Naive B cell (primary cell): ENCODE results near the gene TMSB15A. TPM values are rescaled to one million over a fixed set of nuclear protein-coding genes. Genes with fewer than 3 reads are reported as not detected.
"Not testable (repeated sequence)": the region's sequence is repeated elsewhere in the genome, so short reads cannot be mapped to it uniquely, and the experiment has no call there.

Source experiments
- ATAC-seq, 2 donors: fragments of 150-1000 bp; cut with Tn5 transposase; 2 replicates each; pipeline ENCODE4 v1.10.0; 2021; ENCODE audit warnings: low read depth in 2 of 2, mild to moderate bottlenecking in 2 of 2, moderate library complexity in 2 of 2
- DNase-seq: peaks from one replicate; pipeline ENCODE4 v3.0.0; 2022
- H3K27ac Mint-ChIP-seq, 6 donors: one replicate each; pipeline ENCODE4 v1.8.0; 2020 to 2022; ENCODE audit warnings: mild to moderate bottlenecking in 6 of 6, mixed read lengths in 6 of 6, moderate library complexity in 5 of 6, inconsistent platforms in 2 of 6
- H3K27me3 Mint-ChIP-seq, 3 donors: one replicate each; pipeline ENCODE4 v1.8.0; 2021 to 2022; ENCODE audit warnings: mixed read lengths in 3 of 3, mild to moderate bottlenecking in 1 of 3
- H3K36me3 Mint-ChIP-seq, 2 donors: one replicate each; pipeline ENCODE4 v1.8.0; 2020 to 2022; ENCODE audit warnings: mixed read lengths in 2 of 2, inconsistent platforms in 1 of 2, mild to moderate bottlenecking in 1 of 2
- H3K4me1 Mint-ChIP-seq, 3 donors: one replicate each; pipeline ENCODE4 v1.8.0; 2020 to 2022; ENCODE audit warnings: mixed read lengths in 3 of 3, inconsistent platforms in 1 of 3, mild to moderate bottlenecking in 1 of 3, moderate library complexity in 1 of 3
- H3K4me3 Mint-ChIP-seq, 8 donors: one replicate each; pipeline ENCODE4 v1.8.0; 2020 to 2022; ENCODE audit warnings: mild to moderate bottlenecking in 8 of 8, mixed read lengths in 8 of 8, moderate library complexity in 8 of 8, inconsistent platforms in 2 of 8
- H3K9me3 Mint-ChIP-seq, 7 donors: one replicate each; pipeline ENCODE4 v1.8.0; 2020 to 2022; ENCODE audit warnings: mixed read lengths in 7 of 7, mild to moderate bottlenecking in 5 of 7, inconsistent platforms in 2 of 7, moderate library complexity in 1 of 7
- polyA plus RNA-seq, 6 donors: library from polyadenylated mRNA; unstranded; fragments of 300-500 nt; fragmentation: Illumina TruSeq; gene quantifications; one replicate each; pipeline ENCODE4 v1.2.3, GENCODE V29; 2021; ENCODE audit warnings: low read depth in 6 of 6

TMSB15A gene
- not detected for polyA plus RNA-seq

DNA sequence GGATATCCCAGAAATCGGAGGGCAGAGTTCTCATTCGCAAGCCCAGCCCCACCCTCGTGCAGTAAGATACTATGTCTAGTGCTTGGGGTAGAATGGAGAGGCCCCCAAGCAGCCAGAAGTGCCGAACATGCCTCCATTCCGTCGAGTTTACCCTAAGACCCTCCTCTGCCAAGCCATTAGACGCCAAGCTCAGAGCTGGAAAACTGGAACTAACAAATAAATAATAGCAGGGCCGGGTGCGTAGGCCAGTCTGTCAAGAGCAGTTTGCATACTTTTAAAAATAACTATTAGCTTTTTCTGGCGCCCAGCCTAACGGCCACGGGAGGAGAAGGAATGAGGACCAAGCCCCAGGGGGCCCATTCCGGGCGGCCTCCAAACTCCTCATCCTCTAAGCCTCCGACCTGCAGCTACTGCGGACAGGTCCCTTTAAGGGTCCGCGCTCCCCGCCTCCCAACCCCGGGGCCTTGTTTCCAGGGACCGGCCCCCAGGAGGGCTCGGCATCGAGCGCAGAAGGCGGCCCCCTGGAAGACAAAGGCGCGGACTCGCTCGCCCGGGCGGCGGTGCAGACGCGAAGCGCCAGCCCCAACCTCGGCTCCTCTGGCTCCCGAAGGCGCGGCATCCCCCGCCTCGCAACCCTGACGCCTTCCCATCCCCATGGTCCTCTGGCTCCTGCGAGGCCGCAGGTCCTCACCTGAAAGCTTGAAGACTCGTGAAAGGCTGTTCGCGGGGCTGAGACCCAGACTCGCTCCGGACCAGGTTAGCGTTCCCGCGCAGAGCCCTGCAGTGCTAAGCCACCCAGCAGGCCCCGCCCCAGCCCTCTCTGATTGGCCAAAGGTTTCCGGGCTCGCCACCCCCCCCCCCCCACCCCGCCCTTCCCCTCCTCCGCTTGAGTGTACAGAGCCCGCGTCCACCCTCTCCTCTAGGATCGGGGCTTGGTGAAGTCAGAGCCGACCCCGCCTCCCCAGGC is at the start of gene TMSB15A:
Gene TMSB15A, minus strand, starts transcription at position 765 of the 967 bp plus-strand sequence.
- ATAC-seq (peak; percentile 72 to 77), DNase-seq (peak; percentile 26)
- H3K4me1 Mint-ChIP-seq = peaks cover 0 to 6% (median 6%) of the 10 kb centered on the region in 3 donors

GRCh38 chrX:102560423-102561068 is 44.0 kb upstream of the TMSB15A start:
- ATAC-seq = no peak
- no peak for DNase-seq

More for the DNA sequence above, at the start of gene TMSB15A:
- H3K9me3 Mint-ChIP-seq = peaks cover 0 to 10% (median 0%) of the 10 kb centered on the region in 7 donors
- peak within 1 kb of the TSS in 1 of 6 donors; percentile 52 for H3K27ac Mint-ChIP-seq
- H3K4me3 Mint-ChIP-seq = peak within 1 kb of the TSS; percentile 48 to 89 (median 84)
- peaks cover 0 to 5% of the 10 kb centered on the region in 2 donors for H3K36me3 Mint-ChIP-seq
- peaks cover 21 to 36% (median 27%) of the 10 kb centered on the region in 3 donors for H3K27me3 Mint-ChIP-seq

DNA sequence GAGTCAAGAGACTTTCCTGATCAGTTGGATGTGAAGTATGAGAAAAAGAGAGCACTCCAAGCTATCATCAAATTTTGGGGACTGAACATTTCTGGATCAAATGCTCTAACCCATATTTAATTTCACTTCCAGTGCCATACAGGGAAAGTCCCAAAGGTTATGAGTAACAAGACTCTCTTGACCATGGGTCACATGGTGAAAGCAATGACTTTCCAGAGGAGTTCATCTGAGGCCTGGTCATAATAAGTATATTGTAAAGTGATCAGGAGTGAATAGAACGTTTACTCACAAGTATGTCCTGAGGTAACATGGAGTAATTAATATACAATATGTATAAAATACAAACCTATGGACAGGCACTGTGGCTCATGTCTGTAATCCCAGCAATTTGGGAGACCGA is 42.1 kb upstream of the TMSB15A start:
- no peaks in the 10 kb centered on the region for H3K9me3 Mint-ChIP-seq
- peaks cover 0 to 3% (median 0%) of the 10 kb centered on the region in 3 donors for H3K27me3 Mint-ChIP-seq
- no peak overlapping the region for H3K27ac Mint-ChIP-seq
- DNase-seq = no peak
- H3K4me3 Mint-ChIP-seq = no peak overlapping the region
- H3K4me1 Mint-ChIP-seq = no peaks in the 10 kb centered on the region
- no peak for ATAC-seq
- H3K36me3 Mint-ChIP-seq = no peaks in the 10 kb centered on the region

More at GRCh38 chrX:102560423-102561068, 44.0 kb upstream of the TMSB15A start:
- no peak overlapping the region for H3K27ac Mint-ChIP-seq
- H3K4me3 Mint-ChIP-seq = no peak overlapping the region
- H3K9me3 Mint-ChIP-seq = no peaks in the 10 kb centered on the region
- no peaks in the 10 kb centered on the region for H3K36me3 Mint-ChIP-seq
- H3K4me1 Mint-ChIP-seq = no peaks in the 10 kb centered on the region
- H3K27me3 Mint-ChIP-seq = peaks cover 0 to 6% (median 4%) of the 10 kb centered on the region in 3 donors

GRCh38 chrX:102548231-102548630 is 31.7 kb upstream of the TMSB15A start:
- no peak for ATAC-seq
- Mint-ChIP-seq H3K4me1 (peaks cover 3 to 8% (median 4%) of the 10 kb centered on the region in 3 donors), H3K36me3 (no peaks in the 10 kb centered on the region), H3K9me3 (peaks cover 0 to 4% (median 0%) of the 10 kb centered on the region in 7 donors), H3K27me3 (peaks cover 11 to 23% (median 17%) of the 10 kb centered on the region in 3 donors), H3K27ac (no peak overlapping the region), H3K4me3 (no peak overlapping the region)
- DNase-seq = no peak

DNA sequence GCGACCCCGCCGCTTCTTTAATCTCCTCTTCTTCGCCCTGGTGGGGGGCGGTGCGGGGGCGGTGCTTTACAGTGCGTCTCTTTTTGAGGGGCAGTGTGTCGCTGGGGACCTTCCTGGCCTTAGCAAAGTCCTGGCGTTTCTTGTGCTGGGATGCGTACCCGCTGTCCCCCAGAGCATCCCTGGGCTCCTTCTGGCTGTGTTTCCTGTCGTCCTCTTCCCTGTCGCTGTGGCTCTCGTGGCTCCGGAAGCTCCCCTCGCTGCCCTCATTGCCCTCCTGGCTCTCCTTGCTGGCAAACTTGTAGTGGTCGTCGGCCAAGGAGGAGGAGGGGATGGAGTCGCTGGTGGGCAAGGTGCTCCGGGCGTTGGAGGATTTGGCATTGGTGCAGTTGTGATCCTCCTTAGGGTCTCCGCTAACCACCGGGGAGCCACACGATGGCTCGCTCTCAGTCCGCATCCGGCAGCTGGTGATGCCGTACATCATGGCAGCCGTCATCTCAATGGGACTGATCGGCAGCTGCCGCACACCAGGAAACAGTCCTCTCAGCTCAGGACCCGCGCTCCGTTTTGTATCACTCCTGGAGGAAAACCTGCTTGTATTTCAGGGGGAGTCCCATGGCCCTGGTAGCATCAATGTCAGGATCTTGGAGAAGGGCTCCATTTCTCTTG is 30.4 kb upstream of the TMSB15A start:
- Mint-ChIP-seq H3K9me3 (peaks cover 0 to 4% (median 0%) of the 10 kb centered on the region in 7 donors), H3K4me1 (peaks cover 3 to 8% (median 4%) of the 10 kb centered on the region in 3 donors), H3K27me3 (peaks cover 11 to 23% (median 17%) of the 10 kb centered on the region in 3 donors), H3K36me3 (no peaks in the 10 kb centered on the region), H3K4me3 (peak overlapping the region; percentile 55 to 83 (median 76)), H3K27ac (peak overlapping the region in 2 of 6 donors; percentile 56 to 60)
- ATAC-seq (no peak), DNase-seq (no peak)

GRCh38 chrX:102546175-102546574 is 29.6 kb upstream of the TMSB15A start:
- peaks cover 11 to 23% (median 17%) of the 10 kb centered on the region in 3 donors for H3K27me3 Mint-ChIP-seq
- not testable (repeated sequence) for H3K4me1 Mint-ChIP-seq, ATAC-seq, H3K36me3 Mint-ChIP-seq, H3K27ac Mint-ChIP-seq, DNase-seq, H3K9me3 Mint-ChIP-seq
- H3K4me3 Mint-ChIP-seq = peak overlapping the region in 2 of 8 donors; percentile 47 to 75

DNA sequence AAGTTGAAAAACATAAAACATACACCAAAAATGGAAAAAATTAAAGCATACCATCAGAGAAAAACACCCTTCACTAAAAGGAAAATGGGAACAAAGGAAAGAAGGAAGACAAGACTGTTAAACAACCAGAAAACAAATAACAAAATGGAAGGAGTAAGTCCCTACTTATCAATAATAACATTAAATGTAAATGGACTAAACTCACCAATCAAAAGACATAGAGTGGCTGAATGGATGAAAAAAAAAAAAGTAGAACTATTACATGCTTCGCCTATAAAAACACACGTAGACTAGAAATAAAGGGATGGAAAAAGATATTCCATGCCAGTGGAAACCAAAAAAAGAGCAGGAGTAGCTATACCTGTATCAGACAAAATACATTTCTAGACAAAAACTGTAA is 19.4 kb upstream of the TMSB15A start:
- Mint-ChIP-seq H3K27ac (no peak overlapping the region), H3K27me3 (peaks cover 5 to 27% (median 11%) of the 10 kb centered on the region in 3 donors), H3K9me3 (peaks cover 0 to 15% (median 5%) of the 10 kb centered on the region in 7 donors), H3K36me3 (no peaks in the 10 kb centered on the region), H3K4me3 (no peak overlapping the region), H3K4me1 (no peaks in the 10 kb centered on the region)
- DNase-seq (no peak), ATAC-seq (no peak)

GRCh38 chrX:102517326-102517725 is 787 bp upstream of the TMSB15A start:
- Mint-ChIP-seq H3K27me3 (peaks cover 21 to 36% (median 27%) of the 10 kb centered on the region in 3 donors), H3K4me3 (peak overlapping the region in 3 of 8 donors; percentile 17 to 70 (median 21)), H3K9me3 (peaks cover 0 to 10% (median 0%) of the 10 kb centered on the region in 7 donors), H3K4me1 (peaks cover 0 to 6% (median 6%) of the 10 kb centered on the region in 3 donors), H3K36me3 (peaks cover 0 to 5% of the 10 kb centered on the region in 2 donors), H3K27ac (no peak overlapping the region)
- ATAC-seq (no peak), DNase-seq (no peak)

DNA sequence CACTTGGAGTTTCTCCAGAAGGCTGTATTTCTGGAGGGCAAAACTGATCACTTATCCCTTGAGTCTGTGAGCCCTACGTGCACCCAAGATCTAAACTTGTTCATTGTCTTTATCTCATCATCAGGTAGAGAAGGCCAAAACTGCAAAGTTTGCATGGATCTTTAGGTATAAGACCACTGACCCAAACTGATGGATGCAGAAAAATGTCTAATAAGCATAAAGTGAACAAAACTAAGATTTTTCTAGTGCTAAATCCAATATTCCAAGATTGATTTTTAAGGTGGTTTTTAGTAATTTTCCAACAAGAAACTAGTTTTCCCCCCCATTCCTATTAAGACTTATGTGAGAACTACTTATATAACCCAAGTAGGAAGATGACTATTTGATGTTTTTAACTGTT is 2.0 kb downstream of the TMSB15A start:
- DNase-seq (no peak), ATAC-seq (no peak)
- Mint-ChIP-seq H3K9me3 (peaks cover 0 to 12% (median 0%) of the 10 kb centered on the region in 7 donors), H3K4me3 (no peak overlapping the region), H3K27me3 (peaks cover 27 to 36% (median 31%) of the 10 kb centered on the region in 3 donors), H3K27ac (no peak overlapping the region), H3K4me1 (peaks cover 0 to 6% (median 6%) of the 10 kb centered on the region in 3 donors), H3K36me3 (peaks cover 0 to 5% of the 10 kb centered on the region in 2 donors)

GRCh38 chrX:102498732-102499131 is 17.8 kb downstream of the TMSB15A start:
- DNase-seq = no peak
- H3K4me3 Mint-ChIP-seq = no peak overlapping the region
- peaks cover 5 to 19% (median 15%) of the 10 kb centered on the region in 3 donors for H3K27me3 Mint-ChIP-seq
- H3K9me3 Mint-ChIP-seq = peaks cover 0 to 25% (median 6%) of the 10 kb centered on the region in 7 donors
- H3K4me1 Mint-ChIP-seq = no peaks in the 10 kb centered on the region
- no peaks in the 10 kb centered on the region for H3K36me3 Mint-ChIP-seq
- H3K27ac Mint-ChIP-seq = no peak overlapping the region
- ATAC-seq = no peak

DNA sequence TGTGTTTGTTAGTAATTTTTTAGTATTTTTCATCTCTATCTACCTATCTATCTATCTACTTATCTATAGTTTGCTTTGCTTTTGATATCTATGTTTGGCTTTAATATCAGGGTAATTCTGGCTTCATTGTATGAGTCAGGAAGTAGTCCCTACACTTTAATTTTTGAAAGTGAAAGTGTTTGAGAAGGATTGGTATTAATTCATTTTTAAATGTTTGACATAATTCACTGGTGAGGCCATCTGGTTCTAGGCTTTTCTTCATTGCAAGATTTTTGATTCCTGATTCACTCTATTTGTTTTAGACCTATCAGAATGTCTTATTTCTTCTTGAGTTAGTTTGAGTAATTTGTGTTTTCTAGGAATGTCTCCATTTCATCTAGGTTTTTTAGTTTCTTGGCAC is 24.8 kb downstream of the TMSB15A start:
- H3K36me3 Mint-ChIP-seq = no peaks in the 10 kb centered on the region

GRCh38 chrX:102478765-102479164 is 37.8 kb downstream of the TMSB15A start:
- not testable (repeated sequence) for H3K9me3 Mint-ChIP-seq, H3K36me3 Mint-ChIP-seq, H3K4me1 Mint-ChIP-seq, H3K27ac Mint-ChIP-seq, H3K27me3 Mint-ChIP-seq, DNase-seq, H3K4me3 Mint-ChIP-seq, ATAC-seq

More for the DNA sequence above, 24.8 kb downstream of the TMSB15A start:
- ATAC-seq (no peak), DNase-seq (no peak)
- Mint-ChIP-seq H3K27ac (no peak overlapping the region), H3K9me3 (peaks cover 0 to 15% (median 8%) of the 10 kb centered on the region in 7 donors), H3K4me1 (no peaks in the 10 kb centered on the region), H3K27me3 (peaks cover 0 to 3% (median 3%) of the 10 kb centered on the region in 3 donors), H3K4me3 (no peak overlapping the region)

DNA sequence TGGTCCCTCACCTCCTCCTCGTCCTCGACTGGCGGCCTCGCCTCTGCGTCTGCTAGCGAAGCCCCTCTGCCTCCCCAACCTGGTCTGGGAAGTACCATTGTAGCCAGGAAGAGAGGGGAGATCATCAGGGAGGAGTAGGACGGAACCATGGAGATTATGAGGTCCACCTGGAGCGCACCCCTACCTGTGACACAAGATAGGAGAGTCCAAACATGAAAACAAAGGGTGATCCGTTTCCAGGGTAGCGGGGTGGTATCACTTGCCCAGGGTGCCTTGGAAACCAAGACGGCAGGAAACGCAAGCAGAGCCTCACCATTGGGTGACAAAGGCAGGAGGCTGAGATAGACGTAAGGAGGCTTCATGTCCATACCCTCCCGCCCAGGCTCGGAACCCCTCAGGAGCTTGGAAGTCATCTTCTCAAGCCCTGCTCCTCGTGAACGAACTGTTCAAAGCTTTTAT is 44.7 kb downstream of the TMSB15A start, which contains the start of gene TCP11X2:
Gene TCP11X2, minus strand, starts transcription at position 51 of the 459 bp plus-strand sequence.
- H3K27ac Mint-ChIP-seq, ATAC-seq, H3K36me3 Mint-ChIP-seq, DNase-seq, H3K4me3 Mint-ChIP-seq, H3K9me3 Mint-ChIP-seq, H3K4me1 Mint-ChIP-seq, H3K27me3 Mint-ChIP-seq: not testable (repeated sequence)
